Muscle layer of colon (tissue), 2 donors: Measurements from ENCODE around the gene COPZ2.

Experiments used
- H3K27ac ChIP-seq: one replicate; pipeline ENCODE4 v1.7.0; 2013; ENCODE audit warnings: low read depth, mild to moderate bottlenecking, low read length, moderate library complexity
- H3K27me3 ChIP-seq, 2 donors: one replicate each; pipeline ENCODE4 v1.7.0; 2013; ENCODE audit warnings: low read length in 2 of 2, mild to moderate bottlenecking in 2 of 2; ENCODE audit not compliant: insufficient read depth in 2 of 2, control insufficient read depth in 1 of 2
- H3K36me3 ChIP-seq: one replicate; pipeline ENCODE4 v1.7.0; 2013; ENCODE audit warnings: mild to moderate bottlenecking, low read length; ENCODE audit not compliant: insufficient read depth
- H3K4me1 ChIP-seq: one replicate; pipeline ENCODE4 v1.7.0; 2013; ENCODE audit warnings: mild to moderate bottlenecking, low read length; ENCODE audit not compliant: insufficient read depth
- H3K4me3 ChIP-seq, 2 donors: one replicate each; pipeline ENCODE4 v1.7.0; 2013; ENCODE audit warnings: low read length in 2 of 2, low read depth in 1 of 2, mild to moderate bottlenecking in 1 of 2, moderate library complexity in 1 of 2
- H3K9ac ChIP-seq: one replicate; pipeline ENCODE4 v1.7.0; 2013; ENCODE audit warnings: low read length
- H3K9me3 ChIP-seq: one replicate; pipeline ENCODE4 v1.7.0; 2013; ENCODE audit warnings: mild to moderate bottlenecking, low read length
- donor health status: abdominal sarcoma.
- donor health status: Adenocarcinoma of cecum.

Gene COPZ2

DNA sequence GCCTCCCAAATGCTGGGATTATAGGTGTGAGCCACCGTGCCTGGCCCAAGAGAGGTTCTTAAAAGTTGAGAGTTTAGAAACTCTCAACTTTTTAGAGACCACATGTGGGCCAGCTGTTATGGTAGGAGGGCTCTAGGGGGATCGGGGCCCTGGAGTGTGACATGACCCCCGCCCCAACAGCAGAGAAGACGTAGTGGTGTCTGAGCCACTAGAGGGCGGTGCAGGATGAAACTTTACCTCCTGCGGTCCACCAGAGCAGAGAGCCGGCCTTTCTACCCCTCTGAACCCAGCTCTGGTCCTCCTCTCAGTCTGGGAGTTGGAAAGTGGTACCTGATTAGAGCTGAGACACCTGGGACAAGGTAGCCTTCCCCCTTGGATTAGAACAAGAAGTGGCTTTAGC is 59.3 kb downstream of the COPZ2 start:
- Histone ChIP-seq H3K4me1 (no peaks in the 10 kb centered on the region), H3K27me3 (no peaks in the 10 kb centered on the region), H3K4me3 (no peak overlapping the region), H3K9me3 (no peaks in the 10 kb centered on the region), H3K27ac (no peak overlapping the region), H3K9ac (no peak overlapping the region), H3K36me3 (peaks cover 65% of the 10 kb centered on the region)
